GM13977 (cell line): ENCODE results near the gene ARHGEF2.

Experiments
- DNase-seq: peaks from one replicate; pipeline ENCODE4 v3.0.0; 2012; ENCODE audit warnings: low spot score
- CTCF ChIP-seq: IDR thresholded peaks from 2 replicates; pipeline ENCODE4 v1.5.1; 2012; ENCODE audit warnings: mild to moderate bottlenecking, control low read depth; ENCODE audit not compliant: insufficient read depth; ENCODE audit errors: extremely low read depth, missing control alignments
- in situ Hi-C: fragments of 300-500 bp; cut with MboI; formaldehyde crosslinking; loops from one replicate; pipeline ENCODE4 v1.12.0; 2022; ENCODE audit warnings: low sequenced_read_pairs, low pct_unique_long_range_greater_than_20kb, mixed read lengths, inconsistent platforms; ENCODE audit not compliant: unreplicated experiment

Gene ARHGEF2

DNA sequence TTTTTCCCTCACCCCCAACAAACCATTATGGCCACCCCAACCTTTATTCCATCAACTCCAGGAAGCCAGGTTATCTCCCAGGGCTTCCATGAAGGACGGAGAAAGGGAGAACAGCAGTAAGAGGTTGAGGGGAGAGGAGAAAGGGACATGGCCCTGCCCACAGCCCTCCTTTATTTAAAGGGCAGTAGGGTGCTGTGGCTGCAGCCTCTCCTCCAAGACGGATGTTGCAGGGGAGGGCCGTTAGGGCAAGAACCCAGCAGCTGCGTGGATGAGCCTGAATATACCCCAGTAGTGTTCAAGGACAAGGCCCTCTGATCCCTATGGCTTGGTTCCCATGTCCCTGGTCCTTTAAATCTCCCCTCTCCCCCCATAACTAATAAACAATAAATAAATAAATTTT, 31.1 kb downstream of the ARHGEF2 start:
- DNase-seq = peak; percentile 28
- in situ Hi-C loops = no loop called here
- no peak for TF ChIP-seq CTCF

- no peak for TF ChIP-seq CTCF
- peak; percentile 31 for DNase-seq
- in situ Hi-C loops = no loop called here
Measured at GRCh38 chr1:155946633-155947219, 31.6 kb downstream of the ARHGEF2 start.

DNA sequence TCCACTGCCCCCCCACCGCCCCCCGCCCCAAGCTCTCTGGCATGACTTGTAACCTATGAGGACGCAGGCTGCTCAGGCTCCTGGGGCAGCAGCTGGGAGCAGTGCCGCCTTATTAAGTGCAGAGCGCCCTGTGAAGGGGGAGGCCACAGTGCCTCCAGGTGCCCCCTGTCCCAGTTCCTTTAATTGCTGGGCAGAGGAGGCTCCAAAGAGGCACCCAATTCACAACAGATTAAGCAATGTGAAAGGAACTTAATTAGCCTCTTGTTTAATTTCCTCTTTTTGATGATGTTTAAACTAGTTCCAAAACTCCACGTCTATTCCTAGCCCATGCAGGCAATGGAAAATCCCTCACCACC, 33.9 kb downstream of the ARHGEF2 start:
- in situ Hi-C loops = no loop called here
- no peak for TF ChIP-seq CTCF
- no peak for DNase-seq

DNA sequence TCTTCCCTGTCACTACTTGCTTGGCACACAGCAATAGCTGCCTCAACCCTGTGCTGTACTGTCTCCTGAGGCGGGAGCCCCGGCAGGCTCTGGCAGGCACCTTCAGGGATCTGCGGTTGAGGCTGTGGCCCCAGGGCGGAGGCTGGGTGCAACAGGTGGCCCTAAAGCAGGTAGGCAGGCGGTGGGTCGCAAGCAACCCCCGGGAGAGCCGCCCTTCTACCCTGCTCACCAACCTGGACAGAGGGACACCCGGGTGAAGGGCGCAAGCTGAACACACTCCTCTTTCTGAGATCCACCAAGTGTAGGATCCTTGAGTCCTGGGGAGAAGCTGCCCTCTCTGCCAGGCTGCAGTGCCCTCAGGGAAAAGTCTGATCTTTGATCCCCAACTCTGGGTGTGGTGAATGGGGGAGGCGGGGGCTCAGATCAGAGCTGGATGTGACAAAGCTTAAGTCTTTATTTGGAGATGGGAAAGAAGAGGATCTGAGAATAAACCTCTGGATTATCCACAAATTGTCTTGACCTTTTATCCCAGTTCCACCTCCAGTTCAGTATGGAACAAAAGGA, 35.7 kb downstream of the ARHGEF2 start:
- no peak for DNase-seq
- no peak for TF ChIP-seq CTCF
- in situ Hi-C loops = no loop called here

- DNase-seq = no peak
- TF ChIP-seq CTCF = no peak
- in situ Hi-C loops = no loop called here
Measured at GRCh38 chr1:155941845-155942531, 36.4 kb downstream of the ARHGEF2 start.

GRCh38 chr1:155940993-155941844, 37.1 kb downstream of the ARHGEF2 start, which contains the start of gene RXFP4:
Gene RXFP4, plus strand, starts transcription at chr1:155941638. Its CDS starts 72 bp downstream, at chr1:155941710.
- TF ChIP-seq CTCF = no peak
- peak; percentile 30 for DNase-seq
- in situ Hi-C loops = no loop called here
